IPS DF 19.7 (cell line): ENCODE results near the gene FADS3.
"Not testable (repeated sequence)": the region's sequence is repeated elsewhere in the genome, so short reads cannot be mapped to it uniquely, and the experiment has no call there.

Experiments
- DNase-seq: peaks from one replicate; pipeline ENCODE4 v3.0.0-alpha.2; 2013; ENCODE audit warnings: low read depth, low spot score

The FADS3 gene

DNA sequence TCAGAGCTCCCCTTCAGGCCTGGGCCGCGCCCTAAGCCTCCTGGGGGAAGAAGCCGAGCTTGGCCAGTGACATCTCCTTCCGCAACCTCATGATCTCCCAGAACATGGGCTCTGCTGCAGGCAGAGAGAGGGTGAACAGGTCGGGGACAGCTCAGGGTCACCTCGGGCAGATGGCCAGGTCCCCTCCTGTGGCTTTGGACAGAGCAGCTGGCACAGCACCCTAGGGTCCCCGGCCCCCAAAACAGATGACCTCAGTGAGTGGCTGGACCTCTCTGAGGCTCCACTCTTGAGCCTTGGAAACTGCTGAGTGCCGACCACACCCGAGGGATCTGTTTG is 6.9 kb upstream of the FADS3 start:
- DNase-seq = no peak

DNA sequence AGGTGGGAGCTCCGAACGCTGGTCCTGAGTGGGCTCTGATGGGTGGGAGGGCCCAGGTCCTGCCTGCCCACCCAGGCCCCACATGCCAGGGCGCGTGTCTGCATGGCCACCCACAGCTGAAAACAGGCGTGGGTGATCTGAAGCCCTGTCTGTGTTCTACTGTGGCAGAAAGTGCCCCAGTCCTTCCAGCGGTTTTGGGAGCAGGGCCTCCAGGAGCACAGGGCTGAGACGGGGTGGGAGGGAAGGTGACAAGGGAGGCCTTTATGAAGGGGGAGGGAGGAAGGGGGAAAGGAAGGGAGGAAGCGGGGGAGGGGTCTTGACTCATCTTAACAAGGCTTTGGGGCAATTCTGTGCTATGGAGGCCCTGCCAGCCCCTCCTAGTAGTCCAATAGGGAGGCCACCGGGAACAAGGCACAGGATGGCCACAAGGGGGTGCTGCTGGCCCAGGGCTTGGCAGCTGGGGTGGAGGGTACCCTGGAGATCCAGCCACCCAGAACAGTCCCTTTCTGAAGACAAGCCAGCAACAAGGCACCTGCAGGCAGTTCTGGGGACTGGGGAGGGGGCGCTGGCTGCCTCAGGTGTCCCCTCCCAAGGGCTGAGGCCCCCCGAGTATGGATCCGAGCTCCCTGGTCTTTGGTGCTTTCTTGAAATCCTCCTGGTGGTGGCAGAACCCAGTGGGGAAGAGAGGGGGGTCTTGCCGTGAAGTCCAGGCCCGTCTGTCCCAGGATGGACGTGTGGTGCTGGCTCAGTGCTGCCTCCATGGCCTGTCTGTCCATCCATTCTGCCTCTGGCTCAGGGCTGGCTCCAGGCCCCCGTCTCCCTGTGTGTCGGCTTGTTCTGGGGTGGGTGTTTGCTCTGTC is 6.3 kb upstream of the FADS3 start:
- DNase-seq = no peak

DNA sequence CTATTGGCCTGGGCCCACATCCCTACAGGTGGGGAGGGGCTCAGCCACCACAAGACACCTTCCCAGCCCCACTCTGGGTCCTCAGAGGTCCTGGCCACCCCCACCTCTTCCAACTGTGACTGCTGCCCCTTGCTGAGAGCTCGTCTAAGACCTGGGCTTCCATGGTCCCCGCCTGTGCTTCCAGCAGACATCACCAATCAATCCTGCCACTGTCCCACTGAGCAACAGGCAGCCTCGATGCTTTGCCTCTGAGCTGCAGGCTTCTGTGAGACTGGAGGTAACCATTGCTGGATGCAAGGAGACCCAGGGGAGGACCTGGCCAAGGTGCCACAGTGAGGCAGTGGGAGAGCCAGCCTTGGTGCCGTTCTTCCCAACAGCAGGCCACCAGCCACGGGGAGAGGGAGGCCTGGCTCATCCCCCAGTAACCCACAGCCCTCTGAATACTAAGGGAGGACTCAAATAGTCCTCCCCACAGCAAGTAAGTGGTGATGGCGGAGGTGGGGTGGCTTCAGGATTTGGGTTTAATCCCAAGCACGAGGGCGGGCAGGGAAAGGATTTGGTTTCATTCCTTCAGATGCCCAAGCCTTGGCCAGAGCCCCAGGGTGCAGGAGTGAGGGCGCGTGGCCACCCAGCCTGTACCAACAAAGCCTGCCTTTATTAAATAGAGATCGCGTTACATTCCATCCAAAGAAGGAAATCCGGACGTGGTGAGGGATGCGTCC is 5.5 kb upstream of the FADS3 start:
- no peak for DNase-seq

DNA sequence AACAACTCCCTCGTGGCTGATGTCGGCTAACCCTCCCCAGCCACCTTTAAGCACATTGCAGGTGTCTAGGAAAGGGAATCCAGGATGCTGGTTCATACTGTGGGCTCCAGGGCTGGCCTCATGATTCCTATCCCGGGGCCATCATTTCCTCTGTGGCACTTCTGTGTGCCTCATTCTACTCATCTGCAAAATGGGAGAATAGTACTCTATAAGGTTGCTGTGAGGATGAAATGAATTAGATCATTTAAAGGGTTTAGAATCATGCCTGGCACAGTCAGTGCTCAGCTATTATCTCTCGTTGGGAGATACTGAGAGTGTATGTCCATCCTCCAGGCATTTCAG is 4.3 kb upstream of the FADS3 start:
- no peak for DNase-seq

DNA sequence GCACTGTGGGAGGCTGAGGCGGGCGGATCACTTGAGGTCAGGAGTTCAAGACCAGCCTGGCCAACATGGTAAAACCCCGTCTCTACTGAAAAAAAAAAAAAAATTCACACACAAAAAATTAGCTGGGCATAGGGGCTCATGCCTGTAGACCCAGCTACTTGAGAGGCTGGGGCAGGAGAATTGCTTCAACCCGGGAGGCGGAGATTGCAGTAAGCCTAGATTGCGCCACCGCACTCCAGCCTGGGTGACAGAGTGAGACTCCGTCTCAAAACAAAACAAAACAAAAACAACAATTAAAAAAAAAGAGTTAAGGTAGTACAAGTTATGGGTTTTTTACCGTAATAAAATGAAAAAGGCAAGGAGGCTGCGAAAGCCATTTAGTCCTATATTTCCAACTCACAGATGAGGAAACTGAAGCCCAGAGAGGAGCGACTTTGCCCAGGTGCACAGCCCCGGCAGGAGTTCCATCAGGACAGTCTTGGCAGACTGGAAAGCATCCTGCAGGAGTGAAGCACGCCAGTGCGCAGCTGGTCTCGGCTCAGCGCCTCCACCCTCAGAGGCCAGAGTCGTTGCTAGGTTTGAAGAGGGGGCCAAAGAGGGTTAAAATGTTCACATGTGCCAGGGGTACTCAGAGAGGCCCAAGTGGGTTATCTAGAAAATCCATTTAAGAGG is 3.8 kb upstream of the FADS3 start:
- DNase-seq = no peak

DNA sequence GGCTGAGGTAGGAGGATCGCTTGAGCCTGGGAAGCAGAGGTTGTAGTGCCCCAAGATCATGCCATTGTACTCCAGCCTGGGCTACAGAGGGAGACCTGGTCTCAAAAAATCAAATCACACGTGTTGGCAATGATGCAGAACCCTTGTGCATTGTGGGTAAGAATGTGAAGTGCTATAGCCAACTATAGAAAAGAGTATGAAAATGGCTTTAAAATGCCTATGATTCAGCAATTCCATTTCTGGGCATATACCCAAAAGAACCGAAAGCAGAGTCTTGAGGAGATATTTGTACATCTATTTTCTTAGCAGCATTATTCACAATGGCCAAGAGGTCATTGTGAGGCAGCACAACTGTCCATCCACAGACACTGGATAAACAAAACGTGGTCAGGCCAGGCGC is 2.6 kb upstream of the FADS3 start:
- DNase-seq = no peak

DNA sequence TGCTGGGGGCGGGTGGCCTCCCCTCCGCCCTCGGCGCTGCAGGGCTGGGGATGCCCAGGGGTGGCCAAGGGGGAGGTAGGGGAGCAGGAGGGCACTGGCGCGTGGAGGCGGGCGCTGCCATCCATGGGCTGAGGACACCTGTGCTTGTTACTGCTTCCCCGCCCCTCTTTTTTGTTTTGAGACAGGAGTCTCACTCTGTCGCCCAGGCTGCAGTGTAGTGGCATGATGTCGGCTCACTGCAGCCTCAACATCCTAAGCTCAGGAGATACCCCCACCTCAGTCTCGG is 683 bp upstream of the FADS3 start:
- DNase-seq = no peak

DNA sequence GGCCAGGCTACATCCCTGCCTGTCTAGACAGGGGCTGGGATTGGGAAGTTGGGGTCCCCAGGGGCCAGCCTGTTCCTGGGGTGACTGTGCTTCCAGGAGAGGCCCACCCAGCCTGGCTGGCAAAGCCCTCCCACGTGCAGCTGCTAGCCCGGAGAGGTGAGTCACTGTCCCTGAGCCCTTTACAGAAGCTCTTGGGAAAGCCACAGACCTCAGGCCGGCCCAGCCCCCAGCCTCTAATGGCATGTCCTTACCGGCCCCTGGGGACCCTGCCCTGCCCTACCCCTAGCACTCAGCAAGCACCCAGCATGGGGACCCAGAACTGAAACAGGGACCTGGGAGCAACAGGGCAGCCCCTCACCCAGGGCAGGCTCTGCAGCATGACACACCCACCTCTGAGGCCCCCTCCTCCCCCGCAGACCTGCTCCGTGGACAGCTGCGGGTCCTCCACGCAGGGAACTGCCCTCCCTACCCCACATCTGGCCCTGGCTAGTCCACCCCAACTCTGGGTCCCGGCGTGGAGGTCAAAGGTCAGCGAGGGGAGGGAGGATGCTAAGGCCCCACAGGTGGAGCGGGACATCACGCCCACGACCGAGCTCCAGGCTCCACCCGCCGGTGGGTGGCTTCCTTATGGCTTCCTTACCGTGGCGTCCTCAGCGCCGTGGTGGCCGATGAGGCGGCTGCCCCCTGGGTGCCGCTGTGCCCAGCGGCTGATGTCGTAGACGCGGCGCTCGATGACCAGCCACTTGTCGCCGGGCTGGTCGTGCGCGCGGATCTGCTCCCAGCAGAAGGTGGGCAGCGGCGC is 615 bp downstream of the FADS3 start:
- DNase-seq = no peak

DNA sequence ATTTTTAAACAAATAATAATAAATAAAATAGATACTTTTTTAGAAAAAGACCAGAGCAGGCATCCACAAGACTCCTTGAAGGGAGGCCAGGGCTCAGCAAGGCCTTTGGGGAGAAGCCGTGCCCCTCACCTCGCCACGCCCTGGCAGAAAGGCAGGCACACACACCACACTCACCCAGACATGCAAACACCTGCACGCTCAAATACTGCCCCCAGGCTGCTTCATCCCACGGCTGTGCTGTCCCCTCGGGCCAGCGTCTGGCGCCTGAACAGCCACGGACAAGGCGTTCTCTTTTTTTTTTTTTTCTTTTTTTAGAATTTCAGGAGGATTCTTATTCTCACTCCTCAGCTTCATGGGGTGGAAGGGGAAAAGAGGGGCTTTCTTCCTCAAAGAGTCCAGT is 1.5 kb downstream of the FADS3 start:
- no peak for DNase-seq

DNA sequence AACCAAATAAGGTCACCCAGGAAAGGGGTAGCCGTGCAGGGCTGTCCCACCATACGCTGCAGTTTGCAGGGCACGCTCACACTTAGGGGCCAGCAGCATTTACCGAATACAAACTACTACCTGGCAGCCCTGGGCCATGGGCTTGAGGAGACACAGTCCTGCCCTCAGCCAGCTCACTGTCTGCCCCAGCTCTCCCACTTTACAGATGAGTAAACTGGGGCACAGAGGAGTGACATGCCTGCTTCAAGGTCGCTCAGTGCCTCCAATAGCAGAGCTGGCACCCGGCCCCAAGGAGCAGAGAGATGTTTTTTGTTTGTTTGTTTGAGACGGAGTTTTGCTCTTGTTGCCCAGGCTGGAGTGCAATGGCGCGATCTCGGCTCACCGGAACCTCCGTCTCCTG is 2.8 kb downstream of the FADS3 start:
- DNase-seq = no peak

DNA sequence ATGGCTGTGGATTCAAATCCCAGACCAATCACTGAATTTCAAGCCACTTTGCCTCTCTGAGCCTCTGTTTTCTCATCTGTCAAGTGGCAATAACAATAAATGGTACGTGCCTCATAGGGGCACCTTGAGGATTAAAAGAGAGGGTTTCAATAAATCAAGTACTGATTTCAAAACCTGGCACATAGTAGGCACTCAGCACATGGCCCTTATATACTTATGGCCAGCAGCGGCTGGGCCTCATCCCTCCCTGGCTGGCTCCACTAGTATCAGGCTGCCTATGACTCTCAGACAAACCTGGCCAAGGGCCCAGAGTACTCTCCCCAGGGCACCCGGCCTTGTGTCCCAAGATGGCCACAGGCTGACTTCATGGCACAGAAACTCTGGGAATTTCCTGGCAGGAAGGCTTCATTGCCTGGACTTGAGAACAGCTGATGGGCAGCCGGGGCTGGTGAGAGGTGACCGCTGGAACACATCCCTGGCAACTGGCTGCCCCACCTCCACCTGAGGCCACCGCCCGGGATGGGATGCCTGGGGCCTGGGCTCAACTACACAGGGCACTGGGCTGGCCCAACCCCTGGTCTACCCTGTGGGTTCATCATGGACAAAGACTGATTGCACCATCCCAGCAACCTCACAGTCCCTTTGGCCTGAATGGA is 3.4 kb downstream of the FADS3 start:
- DNase-seq = no peak

DNA sequence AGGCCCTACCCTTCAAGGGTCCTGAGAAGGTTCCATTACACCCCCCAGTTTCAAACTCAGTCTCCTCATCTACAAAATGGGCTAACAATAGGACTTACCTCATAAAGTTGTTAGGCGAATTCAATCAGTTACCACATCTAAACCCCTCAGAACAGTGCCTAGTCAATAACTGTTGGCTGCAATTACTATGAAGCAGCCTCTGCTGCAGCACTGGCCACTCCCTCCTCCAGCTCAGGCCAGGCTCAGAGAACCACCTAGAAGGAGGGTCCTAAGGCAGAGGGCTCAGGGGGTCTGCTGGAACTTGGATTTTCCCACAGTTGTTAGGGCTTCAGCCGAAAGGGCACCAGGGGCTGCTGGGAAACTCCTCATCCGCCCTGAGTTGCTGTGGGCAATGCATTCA is 4.7 kb downstream of the FADS3 start:
- DNase-seq = no peak

DNA sequence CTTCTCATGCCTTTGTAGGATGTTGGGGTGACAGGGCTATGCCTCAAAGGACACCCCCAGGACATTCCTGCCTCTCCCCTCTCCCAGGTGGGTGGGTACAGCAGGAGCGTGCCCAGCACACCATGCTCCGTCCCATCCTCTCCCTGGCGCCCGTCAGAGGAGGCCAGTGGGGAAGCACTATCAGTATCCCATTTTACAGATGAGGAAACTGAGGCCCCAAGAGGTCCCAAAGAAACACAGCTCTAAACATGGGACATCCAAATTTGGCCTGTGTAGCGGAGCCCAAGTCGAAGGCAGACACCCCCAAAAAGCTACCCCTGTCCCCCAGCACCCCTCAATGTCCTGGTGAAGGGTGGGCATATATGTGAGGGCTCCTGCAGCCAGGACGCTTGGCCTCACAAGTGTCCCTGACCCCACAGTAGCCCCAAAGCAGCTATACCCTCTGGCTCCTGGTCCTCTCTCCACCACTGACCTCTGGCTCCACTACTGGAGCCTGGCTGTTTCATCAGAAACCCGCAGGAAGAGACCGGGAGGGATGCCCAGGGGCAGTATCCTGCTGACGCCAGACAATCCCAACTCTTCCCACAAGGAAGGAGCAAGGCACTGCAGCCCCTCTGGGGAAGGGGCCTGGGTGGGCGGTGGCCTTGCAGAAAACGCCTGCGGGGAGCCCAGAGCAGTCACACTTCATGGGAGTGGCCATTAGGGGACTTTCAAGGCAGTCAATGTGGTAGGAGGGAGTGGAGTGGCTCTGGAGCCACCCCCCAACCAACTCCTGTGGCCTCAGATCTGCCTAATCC is 5.4 kb downstream of the FADS3 start:
- no peak for DNase-seq

DNA sequence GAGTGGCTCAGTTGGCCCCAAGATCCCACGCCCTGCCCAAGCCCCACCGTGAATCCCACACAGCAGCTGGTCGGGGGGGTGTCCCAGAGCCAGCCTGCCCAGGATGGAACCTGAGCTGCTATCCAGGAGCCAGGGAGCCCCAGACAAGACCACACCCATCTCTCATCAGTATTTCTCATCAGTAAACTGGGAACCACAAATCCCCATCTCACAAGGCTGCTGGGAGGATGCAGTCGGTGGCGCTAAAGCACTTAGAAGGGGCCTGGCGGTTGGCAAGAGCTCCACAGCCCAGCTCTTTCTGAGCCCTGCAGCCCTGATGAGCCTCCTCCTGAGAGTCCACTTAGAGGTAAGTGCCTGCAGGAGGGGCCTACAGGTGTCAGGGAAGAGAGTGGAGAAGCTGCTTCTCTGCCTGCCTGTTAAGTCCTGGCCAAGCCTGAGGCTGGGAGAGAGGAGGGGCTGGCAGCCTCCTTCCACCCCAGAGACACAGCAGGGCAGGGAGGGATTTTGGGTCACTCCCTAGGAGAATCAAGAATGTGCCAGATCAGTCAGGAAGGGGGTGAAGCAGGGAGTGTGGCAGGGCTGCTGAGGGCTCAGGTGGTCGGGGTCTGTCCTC is 6.1 kb downstream of the FADS3 start:
- DNase-seq = no peak

DNA sequence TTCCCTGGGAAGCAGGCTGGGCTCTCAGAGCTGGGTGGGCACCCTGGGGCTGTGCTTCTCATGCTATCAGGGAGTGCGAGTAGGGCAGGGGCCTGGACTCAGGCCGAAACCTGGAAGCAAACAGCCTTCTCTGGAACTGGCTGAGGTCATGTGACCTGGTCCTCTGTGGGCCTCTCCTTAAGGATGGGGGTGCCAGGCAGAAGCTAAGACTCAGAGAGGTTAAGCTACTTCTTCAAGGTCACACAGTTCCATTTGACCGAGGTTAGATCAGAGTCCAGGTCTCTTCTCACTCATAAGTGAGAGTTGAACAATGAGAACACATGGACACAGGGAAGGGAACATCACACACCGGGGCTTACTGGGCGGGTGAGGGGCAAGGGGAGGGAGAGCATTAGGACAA is 7.4 kb downstream of the FADS3 start:
- DNase-seq = no peak

DNA sequence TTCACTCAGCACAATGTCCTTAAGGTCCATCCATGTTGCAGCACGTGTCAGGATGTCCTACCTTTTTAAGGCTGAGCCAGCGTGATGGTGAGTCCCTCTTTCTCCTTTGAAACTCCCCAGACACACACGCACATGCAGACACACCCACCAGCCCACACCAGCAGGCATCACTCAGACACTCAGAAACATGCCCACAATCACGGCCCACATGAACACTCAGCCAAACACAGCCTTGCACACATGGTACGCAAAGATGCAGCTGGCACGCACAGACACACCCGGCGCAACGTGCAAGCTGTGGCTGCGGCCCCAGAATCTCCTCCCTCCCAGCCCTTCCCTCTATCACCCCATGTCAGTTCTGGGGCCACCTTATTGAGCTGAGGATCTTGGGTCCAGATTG is 8.0 kb downstream of the FADS3 start:
- no peak for DNase-seq

DNA sequence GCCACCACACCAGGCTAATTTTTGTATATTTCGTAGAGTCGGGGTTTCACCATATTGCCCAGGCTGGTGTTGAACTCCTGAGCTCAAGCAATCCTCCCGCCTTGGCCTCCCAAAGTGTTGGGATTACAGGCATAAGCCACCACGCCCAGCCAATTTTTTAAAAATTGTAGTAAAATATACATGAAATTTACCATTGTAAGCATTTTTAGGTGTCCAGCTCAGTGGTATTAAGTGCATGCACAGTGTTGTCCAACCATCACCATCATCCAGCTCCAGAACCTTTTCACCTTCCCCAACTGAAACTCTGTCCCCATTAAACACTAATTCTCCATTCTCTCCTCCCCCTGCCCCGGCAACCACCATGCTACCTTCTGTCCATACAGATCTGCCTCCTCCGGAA is 8.5 kb downstream of the FADS3 start:
- DNase-seq = no peak

DNA sequence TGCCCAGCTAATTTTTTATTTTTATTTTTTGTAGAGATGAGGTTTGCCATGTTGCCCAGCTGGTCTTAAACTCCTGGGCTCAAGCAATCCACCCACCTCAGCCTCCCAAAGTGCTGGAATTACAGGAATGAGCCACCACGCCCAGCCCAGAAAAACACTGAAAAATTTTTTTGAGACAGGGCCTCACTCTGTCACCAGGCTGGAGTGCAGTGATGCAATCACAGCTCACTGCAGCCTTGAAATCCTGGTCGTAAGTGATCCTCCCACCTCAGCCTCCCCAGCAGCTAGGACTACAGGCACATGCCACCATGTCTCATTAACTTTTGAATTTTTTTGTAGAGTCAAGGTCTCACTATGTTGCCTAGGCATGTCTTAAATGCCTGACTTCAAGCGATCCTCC is 9.1 kb downstream of the FADS3 start:
- DNase-seq = not testable (repeated sequence)

DNA sequence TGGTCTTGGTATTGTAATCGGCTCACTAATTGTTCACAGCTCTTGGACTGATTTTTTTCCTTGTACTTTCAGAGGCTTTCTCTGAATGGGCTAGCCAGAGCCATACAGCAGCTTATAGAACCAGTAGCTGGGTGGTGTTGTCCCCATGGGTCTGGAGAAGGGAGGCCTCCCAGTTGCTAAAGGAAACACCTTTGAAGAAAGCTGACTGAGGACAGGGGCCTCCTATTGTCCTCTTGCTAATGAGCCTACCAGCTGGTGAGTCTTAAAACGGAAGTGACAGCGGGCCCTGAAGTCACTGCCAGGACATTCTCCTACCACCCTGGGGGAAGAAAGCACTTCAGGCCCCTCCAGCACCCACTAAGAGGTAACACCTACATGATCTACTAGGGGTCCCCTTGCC is 9.9 kb downstream of the FADS3 start:
- no peak for DNase-seq

DNA sequence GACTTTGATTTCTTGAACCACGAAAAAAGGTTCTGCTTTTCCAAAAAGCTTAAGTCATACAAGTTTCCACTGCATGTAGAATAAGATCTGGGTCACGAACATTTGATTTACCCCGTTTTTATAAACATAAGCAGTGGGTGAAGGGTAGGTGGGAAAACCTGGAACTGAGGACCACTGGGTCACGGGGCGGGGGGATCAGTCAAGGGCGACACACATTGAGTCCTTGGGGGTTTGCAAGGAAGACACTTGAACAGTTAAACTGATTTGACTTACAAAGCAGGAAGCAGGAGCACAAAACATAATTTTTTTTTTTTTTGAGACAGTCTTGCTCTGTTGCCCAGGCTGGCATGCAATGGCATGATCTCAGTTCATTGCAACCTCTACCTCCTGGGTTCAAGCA is 10.9 kb downstream of the FADS3 start:
- no peak for DNase-seq

DNA sequence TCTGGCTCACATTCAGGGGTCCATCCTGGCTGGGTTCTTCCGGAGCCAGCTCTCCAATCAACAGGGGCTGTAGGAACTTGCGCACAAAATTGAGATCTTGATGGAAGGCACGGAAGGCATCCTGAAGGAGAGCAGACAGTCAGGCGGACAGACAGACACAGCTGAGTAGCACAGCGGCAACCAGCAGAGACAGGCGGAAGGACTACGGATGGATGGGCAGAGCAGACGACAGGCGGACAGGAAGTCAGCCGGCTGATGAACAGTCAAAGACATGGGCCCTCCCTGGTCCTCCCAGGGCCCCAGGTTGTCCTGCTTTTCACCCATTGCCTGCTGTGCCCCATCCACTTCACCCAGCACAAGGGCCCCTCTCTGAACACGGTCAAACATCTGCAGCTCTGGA is 11.3 kb downstream of the FADS3 start:
- DNase-seq = no peak
